MCF 10A (cell line): ENCODE data around the gene MYH16. TPM values are rescaled to one million over a fixed set of nuclear protein-coding genes. Genes with fewer than 3 reads are reported as not detected.
"Not testable (repeated sequence)": the region's sequence is repeated elsewhere in the genome, so short reads cannot be mapped to it uniquely, and the experiment has no call there.

Source experiments
- BruUV-seq: library from RNA; stranded (reverse); fragments of 400-500 nt; replicated peaks from 2 replicates; lab custom pipeline; 2021; lab: Mats Ljungman, UMichigan
- CTCF ChIA-PET: fragments of 300-600 bp; sonication (Branson Sonifier 250); formaldehyde crosslinking; extraction: SDS; loops from one replicate; lab custom pipeline; 2021; ENCODE audit warnings: antibody characterized with exemption, inconsistent platforms; lab: Yijun Ruan, JAX
- POLR2A ChIA-PET: fragments of 300-600, 350-650 bp; sonication (Branson Sonifier 250); formaldehyde crosslinking; extraction: SDS; loops from one replicate; lab custom pipeline; 2020; ENCODE audit warnings: antibody characterized with exemption, inconsistent platforms; lab: Yijun Ruan, JAX
- DNase-seq: peaks from one replicate; pipeline ENCODE4 v3.0.0-alpha.2; 2018; ENCODE audit not compliant: unreplicated experiment
- H3K27ac Mint-ChIP-seq: one replicate; pipeline ENCODE4 v1.8.0; 2022; ENCODE audit warnings: mild to moderate bottlenecking, low read depth, mixed read lengths; ENCODE audit not compliant: unreplicated experiment
- H3K27me3 Mint-ChIP-seq: one replicate; pipeline ENCODE4 v1.8.0; 2022; ENCODE audit warnings: mixed read lengths; ENCODE audit not compliant: insufficient read depth, unreplicated experiment
- H3K36me3 Mint-ChIP-seq: one replicate; pipeline ENCODE4 v1.8.0; 2022; ENCODE audit warnings: mild to moderate bottlenecking, moderate library complexity, mixed read lengths; ENCODE audit not compliant: insufficient read depth, unreplicated experiment
- H3K4me1 Mint-ChIP-seq: one replicate; pipeline ENCODE4 v1.8.0; 2022; ENCODE audit warnings: mixed read lengths; ENCODE audit not compliant: insufficient read depth, unreplicated experiment
- H3K4me3 Mint-ChIP-seq: one replicate; pipeline ENCODE4 v1.8.0; 2022; ENCODE audit warnings: mild to moderate bottlenecking, moderate library complexity, mixed read lengths; ENCODE audit not compliant: unreplicated experiment
- H3K9me3 Mint-ChIP-seq: one replicate; pipeline ENCODE4 v1.8.0; 2022; ENCODE audit warnings: mixed read lengths; ENCODE audit not compliant: unreplicated experiment
- intact Hi-C: fragments of 100-400 bp; cut with micrococcal nuclease; formaldehyde crosslinking; loops from 2 replicates; pipeline ENCODE4 v1.14.1; 2022
- total RNA-seq: library from RNA; stranded (reverse); gene quantifications from 2 replicates; pipeline ENCODE4 v1.2.3, GENCODE V29; 2022
- TF ChIP-seq, protein P1 (sequence below): fragments of 200-600 bp; IDR thresholded peaks from one replicate; pipeline ENCODE4 v1.8.0; 2022; ENCODE audit warnings: antibody characterized with exemption, mild to moderate bottlenecking; ENCODE audit not compliant: unreplicated experiment

MYH16 gene
- total RNA-seq, 1 experiment from 2014 or later, result 0.33 TPM

GRCh38 chr7:99275496-99275895 is 2.9 kb downstream of the MYH16 start:
- BruUV-seq, result no TSS peak
- peaks cover 7% of the 10 kb centered on the region for H3K36me3 Mint-ChIP-seq
- no peak for DNase-seq
- H3K27ac Mint-ChIP-seq, result no peak overlapping the region
- intact Hi-C loops, result loop anchor here (2.0 kb wide), 1 partner anchor 51 kb away; no protein-coding TSS in a partner anchor
- ChIA-PET CTCF (interaction anchor here (0.7 to 2.2 kb wide), 3 partner anchors 22 to 37 kb away, joined by 3 to 6 read pairs (median 4); no protein-coding TSS in a partner anchor), POLR2A (no interaction called here)
- peaks cover 17% of the 10 kb centered on the region for H3K4me1 Mint-ChIP-seq
- H3K9me3 Mint-ChIP-seq, result no peaks in the 10 kb centered on the region
- TF ChIP-seq, protein P1, sequence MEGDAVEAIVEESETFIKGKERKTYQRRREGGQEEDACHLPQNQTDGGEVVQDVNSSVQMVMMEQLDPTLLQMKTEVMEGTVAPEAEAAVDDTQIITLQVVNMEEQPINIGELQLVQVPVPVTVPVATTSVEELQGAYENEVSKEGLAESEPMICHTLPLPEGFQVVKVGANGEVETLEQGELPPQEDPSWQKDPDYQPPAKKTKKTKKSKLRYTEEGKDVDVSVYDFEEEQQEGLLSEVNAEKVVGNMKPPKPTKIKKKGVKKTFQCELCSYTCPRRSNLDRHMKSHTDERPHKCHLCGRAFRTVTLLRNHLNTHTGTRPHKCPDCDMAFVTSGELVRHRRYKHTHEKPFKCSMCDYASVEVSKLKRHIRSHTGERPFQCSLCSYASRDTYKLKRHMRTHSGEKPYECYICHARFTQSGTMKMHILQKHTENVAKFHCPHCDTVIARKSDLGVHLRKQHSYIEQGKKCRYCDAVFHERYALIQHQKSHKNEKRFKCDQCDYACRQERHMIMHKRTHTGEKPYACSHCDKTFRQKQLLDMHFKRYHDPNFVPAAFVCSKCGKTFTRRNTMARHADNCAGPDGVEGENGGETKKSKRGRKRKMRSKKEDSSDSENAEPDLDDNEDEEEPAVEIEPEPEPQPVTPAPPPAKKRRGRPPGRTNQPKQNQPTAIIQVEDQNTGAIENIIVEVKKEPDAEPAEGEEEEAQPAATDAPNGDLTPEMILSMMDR, result no peak
- no peaks in the 10 kb centered on the region for H3K27me3 Mint-ChIP-seq
- H3K4me3 Mint-ChIP-seq, result no peak overlapping the region

DNA sequence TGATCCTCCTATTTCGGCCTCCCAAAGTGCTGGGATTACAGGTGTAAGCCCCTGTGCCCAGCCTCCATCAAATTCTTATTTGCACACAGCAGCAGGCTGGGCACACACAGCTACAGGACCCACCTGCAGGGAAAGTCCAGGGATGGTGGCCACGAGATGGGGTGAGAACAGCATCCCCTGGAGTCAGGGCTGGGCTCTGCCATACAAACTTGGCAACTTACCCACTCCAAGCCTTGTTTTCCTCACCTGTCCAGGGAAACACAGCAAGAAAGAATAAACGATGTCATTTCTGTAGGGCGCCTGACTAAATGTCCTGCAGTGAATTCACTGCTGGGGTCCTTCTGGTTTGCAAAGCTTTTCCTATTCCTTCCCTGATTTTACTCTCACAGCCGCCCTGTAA is 5.5 kb downstream of the MYH16 start:
- Mint-ChIP-seq H3K4me1 (peaks cover 11% of the 10 kb centered on the region), H3K36me3 (peaks cover 7% of the 10 kb centered on the region), H3K27me3 (no peaks in the 10 kb centered on the region), H3K4me3 (no peak overlapping the region), H3K27ac (no peak overlapping the region), H3K9me3 (no peaks in the 10 kb centered on the region)
- intact Hi-C loops, result no loop called here
- BruUV-seq, result no TSS peak
- TF ChIP-seq, protein P1, result no peak
- DNase-seq, result peak; percentile 14
- ChIA-PET POLR2A (no interaction called here), CTCF (interaction anchor here (0.8 kb wide), 1 partner anchor 228 kb away, joined by 3 read pairs; no protein-coding TSS in a partner anchor)

- BruUV-seq, H3K9me3 Mint-ChIP-seq, H3K4me1 Mint-ChIP-seq, H3K27me3 Mint-ChIP-seq, H3K36me3 Mint-ChIP-seq, H3K27ac Mint-ChIP-seq, H3K4me3 Mint-ChIP-seq, intact Hi-C loops, DNase-seq: not testable (repeated sequence)
- POLR2A ChIA-PET, result interaction anchor here (0.5 to 0.6 kb wide), 2 partner anchors 59 to 187 kb away, joined by 3 to 7 read pairs; no protein-coding TSS in a partner anchor
- CTCF ChIA-PET, result interaction anchor here (0.7 kb wide), 2 partner anchors 197 to 207 kb away, joined by 3 to 5 read pairs; no protein-coding TSS in a partner anchor
Measured at GRCh38 chr7:99284165-99284564, 11.5 kb downstream of the MYH16 start.

DNA sequence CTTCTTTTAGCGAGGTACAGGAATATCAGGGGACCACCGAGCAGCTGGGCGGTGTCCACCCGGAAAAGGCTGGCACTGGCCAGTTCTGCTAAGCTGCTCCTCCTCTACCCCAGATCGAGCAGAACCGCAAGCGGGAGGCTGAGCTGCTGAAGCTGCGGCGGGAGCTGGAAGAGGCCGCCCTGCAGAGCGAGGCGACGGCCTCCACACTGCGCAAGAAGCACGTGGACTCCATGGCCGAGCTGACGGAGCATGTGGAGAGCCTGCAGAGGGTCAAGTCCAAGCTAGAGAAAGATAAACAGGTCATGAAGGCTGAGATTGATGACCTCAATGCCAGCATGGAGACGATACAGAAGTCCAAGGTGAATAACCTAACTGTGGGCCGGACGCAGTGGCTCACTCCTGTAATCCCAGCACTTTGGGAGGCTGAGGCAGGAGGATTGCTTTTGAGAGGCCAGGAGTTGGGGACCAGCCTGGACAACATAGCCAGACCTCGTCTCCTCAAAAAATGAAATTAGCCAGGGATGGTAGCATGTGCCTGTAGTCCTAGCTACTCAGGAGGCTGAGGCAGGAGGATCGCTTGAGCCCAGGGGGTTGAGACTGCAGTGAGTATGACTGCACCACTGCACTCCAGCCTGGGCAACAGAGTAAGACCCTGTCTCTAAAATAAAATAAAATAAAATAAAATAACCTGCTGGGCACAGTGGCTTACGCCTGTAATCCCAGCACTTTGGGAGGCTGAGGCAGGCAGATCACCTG is 15.3 kb downstream of the MYH16 start:
- Mint-ChIP-seq H3K27me3 (no peaks in the 10 kb centered on the region), H3K4me1 (no peaks in the 10 kb centered on the region), H3K36me3 (no peaks in the 10 kb centered on the region), H3K27ac (no peak overlapping the region), H3K4me3 (no peak overlapping the region), H3K9me3 (no peaks in the 10 kb centered on the region)
- DNase-seq, result no peak
- intact Hi-C loops, result no loop called here
- BruUV-seq, result no TSS peak
- POLR2A ChIA-PET, result no interaction called here
- TF ChIP-seq, protein P1, result no peak
- CTCF ChIA-PET, result interaction anchor here (1.0 kb wide), 1 partner anchor 14 kb away, joined by 3 read pairs; no protein-coding TSS in a partner anchor
